NB4 (cell line): ENCODE measurements around the gene FBXO21.

Experiments
- CTCF ChIP-seq: IDR thresholded peaks from one replicate; pipeline ENCODE4 v1.5.1; 2012; ENCODE audit warnings: low read depth, low read length
- POLR2A ChIP-seq: IDR thresholded peaks from 2 replicates; pipeline ENCODE4 v1.6.1; 2011; ENCODE audit warnings: mild to moderate bottlenecking; ENCODE audit not compliant: insufficient read length; ENCODE audit errors: extremely low read depth

GRCh38 chr12:117096501-117097042, 93.7 kb downstream of the FBXO21 start:
- TF ChIP-seq POLR2A (no peak), CTCF (no peak)
